A549 treated with ZK216348 at 1 μM for 4 hours (cell line): ENCODE data around the gene SCNN1G. TPM values are rescaled to one million over a fixed set of nuclear protein-coding genes. Genes with fewer than 3 reads are reported as not detected.

ENCODE experiments used
- total RNA-seq: library from RNA; stranded (reverse); fragments of 200-300 nt; extraction: Qiagen RNA extraction; gene quantifications from 5 replicates; pipeline ENCODE4 v1.2.3, GENCODE V29; 2022; ENCODE audit warnings: low read depth

SCNN1G gene
- 0.37 to 0.56 TPM (median 0.52 TPM) in 5 replicates for total RNA-seq

GRCh38 chr16:23182679-23183542, at the start of gene SCNN1G:
SCNN1G (plus strand) TSS chr16:23182745; CDS start chr16:23186272, 3,527 bp downstream.

DNA sequence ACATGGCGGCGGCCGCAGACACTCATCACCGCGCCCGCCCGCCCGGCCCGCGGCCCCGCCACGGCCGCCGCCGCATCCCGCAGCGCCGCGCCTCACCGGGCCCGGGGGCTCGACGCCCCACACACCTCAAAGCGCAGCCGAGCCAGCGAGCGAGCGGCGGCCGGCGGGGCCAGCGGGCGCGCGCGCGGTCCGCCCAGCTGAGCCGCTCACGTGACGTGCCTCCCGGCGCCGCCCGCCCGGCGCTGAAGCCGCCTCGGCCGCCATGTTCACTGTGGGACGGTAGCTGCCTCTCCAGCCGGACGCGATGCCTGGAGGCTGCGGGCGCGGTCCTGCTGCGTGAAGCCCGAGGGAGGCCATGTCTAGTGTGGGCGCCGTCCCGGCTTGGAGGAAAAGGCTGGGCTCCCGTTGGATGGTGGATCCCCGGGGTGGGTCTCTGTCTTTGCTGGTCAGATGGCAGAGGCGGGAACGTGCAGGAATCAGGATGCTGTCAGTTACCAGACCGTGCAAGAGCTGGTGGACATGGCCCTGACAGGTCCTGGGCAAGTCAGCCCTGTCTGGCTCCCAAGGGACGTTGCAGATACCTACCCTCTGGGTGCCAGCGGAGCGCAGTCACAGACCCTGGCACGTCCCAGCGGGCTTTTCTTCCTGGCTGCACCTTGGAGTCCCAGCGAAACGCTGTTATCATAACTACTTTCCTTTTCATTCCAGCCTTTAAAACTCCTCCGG, 33.1 kb upstream of the SCNN1G start, which contains the start of gene USP31:
Gene USP31 (minus strand): TSS at position 186 of the 726 bp plus-strand sequence. CDS start 182 bp downstream, at position 4.

Other genes starting within 250 kb of the SCNN1G start
- gene USP31, start 33.3 kb upstream of the SCNN1G start, total RNA-seq = 9.1 to 13.7 TPM (median 12.7 TPM) in 5 replicates
- gene SCNN1B, start 119.6 kb downstream of the SCNN1G start, total RNA-seq = 0.09 to 0.34 TPM (median 0.21 TPM) in 5 replicates